Lower leg skin (tissue), 3 donors: ENCODE data around the gene NRXN3.

ENCODE experiments used
- CTCF ChIP-seq, 3 donors: fragments of 450-650 bp; IDR thresholded peaks; one replicate each; pipeline ENCODE4 v1.5.1; 2016; ENCODE audit warnings: antibody characterized with exemption in 3 of 3, mild to moderate bottlenecking in 3 of 3, moderate library complexity in 2 of 3
- POLR2A ChIP-seq, 2 donors: fragments of 450-650 bp; IDR thresholded peaks; one replicate each; pipeline ENCODE4 v1.6.1; 2016 to 2017; ENCODE audit warnings: antibody characterized with exemption in 2 of 2, mild to moderate bottlenecking in 1 of 2, moderate library complexity in 1 of 2

DNA sequence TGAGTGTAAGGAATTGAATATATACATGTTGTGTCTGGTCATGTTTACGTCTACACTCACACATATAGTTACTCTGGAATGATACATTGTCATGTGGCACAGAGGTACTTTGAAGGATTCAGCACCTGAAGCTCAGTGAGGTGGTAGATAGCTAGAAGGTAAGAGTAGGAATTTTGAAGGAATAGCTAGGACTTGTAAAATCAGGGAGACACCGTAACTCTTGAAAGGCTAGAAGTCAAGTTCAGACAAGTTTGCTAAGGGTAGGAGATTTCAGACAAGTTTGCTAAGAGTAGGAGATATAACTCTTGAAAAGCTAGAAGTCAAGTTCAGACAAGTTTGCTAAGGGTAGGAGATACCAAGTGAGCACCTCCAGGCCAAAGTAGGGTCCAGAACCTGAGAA, 14.0 kb upstream of the NRXN3 start:
- TF ChIP-seq CTCF (IDR thresholded peaks at IDR 0.05) (no peak), POLR2A (IDR thresholded peaks at IDR 0.05) (no peak)
